ENCODE results near the gene TMTC2. TPM values are rescaled to one million over a fixed set of nuclear protein-coding genes. Genes with fewer than 3 reads are reported as not detected.

Gene TMTC2
- total RNA-seq, 1 donor from 2014 or later = 3.4 TPM

GRCh38 chr12:82926630-82927029, 239.9 kb downstream of the TMTC2 start:
- Histone ChIP-seq H3K4me3 (no peak overlapping the region), H3K36me3 (no peaks in the 10 kb centered on the region), H3K27ac (replicated peaks) (no peak overlapping the region), H3K4me1 (no peaks in the 10 kb centered on the region), H3K9me3 (replicated peaks) (no peaks in the 10 kb centered on the region), H3K27me3 (ENCODE audit: low read depth) (no peaks in the 10 kb centered on the region)
- intact Hi-C loops (cut with micrococcal nuclease) = no loop called here
- TF ChIP-seq CTCF (IDR thresholded peaks at IDR 0.05; ENCODE audit: borderline replicate concordance) = no peak
- no peak for DNase-seq

- no peak for TF ChIP-seq CTCF (IDR thresholded peaks at IDR 0.05; ENCODE audit: borderline replicate concordance)
- Histone ChIP-seq H3K27me3 (ENCODE audit: low read depth) (no peaks in the 10 kb centered on the region), H3K4me1 (no peaks in the 10 kb centered on the region), H3K27ac (replicated peaks) (no peak overlapping the region), H3K9me3 (replicated peaks) (no peaks in the 10 kb centered on the region), H3K36me3 (no peaks in the 10 kb centered on the region), H3K4me3 (no peak overlapping the region)
- DNase-seq = no peak
- intact Hi-C loops (cut with micrococcal nuclease) = no loop called here
These were observed 243.6 kb downstream of the TMTC2 start for GRCh38 chr12:82930301-82930700.

- Histone ChIP-seq H3K27me3 (ENCODE audit: low read depth) (no peaks in the 10 kb centered on the region), H3K4me3 (no peak overlapping the region), H3K27ac (replicated peaks) (no peak overlapping the region), H3K4me1 (no peaks in the 10 kb centered on the region), H3K9me3 (replicated peaks) (no peaks in the 10 kb centered on the region), H3K36me3 (no peaks in the 10 kb centered on the region)
- DNase-seq = no peak
- no peak for TF ChIP-seq CTCF (IDR thresholded peaks at IDR 0.05; ENCODE audit: borderline replicate concordance)
- intact Hi-C loops (cut with micrococcal nuclease) = no loop called here
These were observed 244.8 kb downstream of the TMTC2 start for GRCh38 chr12:82931349-82932116.

GRCh38 chr12:82937151-82937550, 250.4 kb downstream of the TMTC2 start:
- no peak overlapping the region for H3K27ac ChIP-seq (replicated peaks)
- intact Hi-C loops (cut with micrococcal nuclease) = no loop called here
- H3K9me3 ChIP-seq (replicated peaks) = no peaks in the 10 kb centered on the region
- no peaks in the 10 kb centered on the region for H3K4me1 ChIP-seq
- H3K4me3 ChIP-seq = no peak overlapping the region
- no peak for DNase-seq
- no peaks in the 10 kb centered on the region for H3K27me3 ChIP-seq (ENCODE audit: low read depth)
- no peak for TF ChIP-seq CTCF (IDR thresholded peaks at IDR 0.05; ENCODE audit: borderline replicate concordance)
- H3K36me3 ChIP-seq = no peaks in the 10 kb centered on the region

- TF ChIP-seq CTCF (IDR thresholded peaks at IDR 0.05; ENCODE audit: borderline replicate concordance) = no peak
- DNase-seq = no peak
- H3K4me1 ChIP-seq = no peaks in the 10 kb centered on the region
These were observed 255.8 kb downstream of the TMTC2 start for GRCh38 chr12:82942521-82942920.

More at GRCh38 chr12:82942521-82942920, 255.8 kb downstream of the TMTC2 start:
- Histone ChIP-seq H3K27ac (replicated peaks) (no peak overlapping the region), H3K4me3 (no peak overlapping the region), H3K9me3 (replicated peaks) (no peaks in the 10 kb centered on the region), H3K27me3 (ENCODE audit: low read depth) (no peaks in the 10 kb centered on the region), H3K36me3 (no peaks in the 10 kb centered on the region)
- intact Hi-C loops (cut with micrococcal nuclease) = no loop called here

Measured in left ventricle myocardium inferior (tissue), 1 donor.